HuH-7 (cell line): ENCODE results near the gene SLC25A21.
A peak's percentile ranks its signal among the peaks of the same experiment; 100 is the strongest.
"Not testable (repeated sequence)": the region's sequence is repeated elsewhere in the genome, so short reads cannot be mapped to it uniquely, and the experiment has no call there.

Experiments
- DNase-seq: peaks from one replicate; pipeline ENCODE4 v3.0.0; 2011; ENCODE audit warnings: low spot score

Gene SLC25A21

DNA sequence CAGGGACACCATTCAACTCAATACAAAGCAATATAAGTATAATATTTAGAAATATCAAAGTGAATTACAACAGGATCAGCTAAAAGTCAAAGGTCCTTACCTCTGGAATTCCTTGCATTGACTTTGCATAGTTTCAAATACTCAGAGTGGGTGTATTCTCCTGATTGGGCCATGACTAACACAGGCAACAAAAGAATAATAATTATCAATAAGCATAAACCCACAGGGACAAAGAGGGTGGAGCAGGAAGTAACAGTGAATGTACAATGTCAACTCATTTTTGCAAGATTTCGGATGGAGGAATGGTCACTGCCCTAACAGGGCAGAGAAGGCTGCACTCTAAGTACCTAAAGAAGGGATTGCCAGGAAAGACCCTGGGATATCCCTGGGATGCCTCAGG lies 303.3 kb downstream of the SLC25A21 start:
- DNase-seq = no peak

DNA sequence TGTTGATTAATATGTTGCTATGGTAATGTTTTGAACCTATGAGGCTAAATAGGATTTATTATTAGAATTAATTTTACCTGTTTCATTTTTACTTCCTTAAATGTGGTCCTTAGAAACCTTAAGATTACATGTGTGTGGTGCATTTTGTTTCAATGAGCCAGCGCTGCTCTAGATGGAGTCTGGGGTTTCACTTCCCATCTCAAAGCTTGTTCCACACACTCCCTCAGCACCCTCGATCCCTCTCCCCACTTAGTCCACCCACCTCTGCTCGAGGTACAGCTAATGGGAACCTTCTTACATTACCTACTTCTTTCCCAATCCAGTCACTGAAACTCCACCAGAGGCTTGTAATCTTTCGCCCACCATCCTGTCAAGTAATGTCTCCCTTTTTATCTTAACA lies 305.5 kb downstream of the SLC25A21 start:
- DNase-seq = no peak

DNA sequence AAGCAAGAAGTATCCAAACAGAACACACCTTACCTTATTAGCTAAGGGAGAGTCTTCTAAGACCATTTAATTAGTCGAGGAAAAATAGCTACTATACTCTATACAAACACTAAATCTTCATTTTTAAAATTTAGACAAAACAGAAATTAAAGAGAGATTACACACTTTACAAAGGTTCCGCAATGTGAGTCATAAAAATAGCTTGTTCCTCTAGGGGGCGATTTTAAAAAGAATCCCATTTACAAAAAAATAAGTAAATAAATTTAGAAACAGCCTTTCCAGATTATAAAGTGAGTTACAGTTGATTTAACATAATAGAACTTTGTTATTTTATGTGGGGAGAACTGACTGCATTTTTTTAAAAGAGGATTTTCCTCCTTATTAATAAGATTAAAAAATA lies 309.1 kb downstream of the SLC25A21 start:
- no peak for DNase-seq

DNA sequence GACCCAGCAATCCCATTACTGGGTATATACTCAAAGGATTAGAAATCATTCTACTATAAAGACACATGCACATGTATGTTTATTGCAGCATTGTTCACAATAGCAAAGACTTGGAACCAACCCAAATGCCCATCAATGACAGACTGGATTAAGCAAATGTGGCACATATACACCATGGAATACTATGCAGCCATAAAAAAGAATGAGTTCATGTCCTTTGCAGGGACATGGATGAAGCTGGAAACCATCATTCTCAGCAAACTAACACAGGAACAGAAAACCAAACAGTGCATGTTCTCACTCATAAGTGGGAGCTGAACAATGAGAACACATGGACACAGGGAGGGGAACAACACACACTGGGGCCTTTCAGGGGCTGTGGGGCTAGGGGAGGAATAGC lies 310.2 kb downstream of the SLC25A21 start:
- DNase-seq = not testable (repeated sequence)

DNA sequence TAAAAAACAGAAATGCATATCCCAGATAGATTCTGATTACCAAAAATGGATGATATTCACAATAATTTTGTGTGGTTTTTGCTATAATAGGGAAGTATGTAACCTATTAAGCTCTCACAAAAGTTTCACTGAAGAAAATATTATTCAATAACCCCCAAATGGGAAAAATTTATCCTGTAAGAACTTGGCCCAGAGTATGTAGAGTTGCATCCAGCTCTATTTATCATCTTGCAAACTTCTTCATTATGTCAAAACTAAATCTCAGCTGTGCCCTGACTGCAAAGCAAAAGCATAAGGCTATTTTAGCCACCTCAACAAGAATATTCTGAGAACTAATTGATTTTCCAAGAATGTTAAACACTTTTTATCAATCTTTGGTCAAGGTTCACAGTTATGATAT lies 311.6 kb downstream of the SLC25A21 start:
- DNase-seq = no peak

DNA sequence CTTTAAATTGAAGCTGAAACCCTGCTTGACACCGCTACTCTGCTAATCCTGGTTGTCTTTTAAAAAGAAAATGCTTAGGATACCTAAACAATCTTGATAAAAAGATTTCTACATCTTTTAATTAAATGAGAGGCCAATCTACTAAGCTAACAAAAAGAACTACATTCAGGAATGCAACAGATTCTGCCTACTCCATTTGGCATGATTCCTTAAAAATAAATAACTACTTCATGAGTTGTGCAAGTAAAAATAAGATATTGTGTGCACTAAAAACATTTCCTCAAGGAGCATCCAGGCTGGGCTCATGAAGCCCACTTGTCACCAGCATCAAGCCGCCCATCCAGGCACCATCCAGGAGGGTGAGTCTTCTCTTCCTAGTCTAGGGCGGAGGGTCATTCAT lies 313.3 kb downstream of the SLC25A21 start:
- no peak for DNase-seq

DNA sequence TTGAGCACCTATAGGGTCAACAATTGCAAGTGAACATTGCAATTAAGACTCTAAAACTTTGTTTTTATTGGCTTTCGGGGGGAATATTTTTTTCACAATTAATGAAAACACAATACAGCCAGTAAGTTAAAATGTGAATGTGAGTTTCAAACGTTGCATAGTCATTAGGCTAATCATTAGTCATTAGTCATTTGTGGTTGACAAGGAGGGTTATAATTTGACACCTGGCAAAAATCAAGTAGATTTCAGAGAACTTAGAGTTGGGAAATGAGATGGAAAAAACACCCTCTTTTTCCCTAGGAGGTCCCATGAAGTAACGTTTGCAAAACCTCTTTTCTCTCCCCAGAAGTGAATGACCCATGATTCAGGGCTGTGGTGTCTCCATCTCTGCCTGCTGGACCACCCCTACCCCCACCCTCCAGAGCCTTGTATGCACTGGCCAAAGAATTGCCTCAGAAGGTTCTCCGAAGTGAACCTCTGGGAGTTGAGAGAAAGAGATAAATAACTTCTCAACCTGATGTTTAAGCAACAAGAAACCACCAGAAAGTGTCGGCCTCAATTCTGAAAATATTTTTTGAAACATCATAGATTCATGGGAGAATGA lies 314.5 kb downstream of the SLC25A21 start:
- no peak for DNase-seq

DNA sequence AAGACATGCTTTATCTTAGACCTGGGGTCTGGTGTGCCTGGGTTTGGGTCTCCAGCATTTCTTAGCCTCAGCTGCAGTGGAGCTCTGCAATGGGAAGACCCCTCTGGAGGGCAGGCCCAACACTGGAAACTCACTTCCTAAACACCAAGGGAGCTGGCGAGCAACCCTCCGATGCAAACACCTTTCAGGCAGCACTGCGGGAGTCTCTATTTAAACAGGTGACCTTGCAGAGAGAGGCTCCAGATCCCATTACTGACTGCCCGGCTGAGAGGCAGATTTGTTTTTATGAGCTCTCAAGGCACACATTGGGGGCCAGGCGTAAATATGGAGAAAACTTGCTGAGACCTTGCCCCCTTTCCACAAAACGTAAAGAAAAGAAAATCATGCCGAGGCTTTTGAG lies 315.3 kb downstream of the SLC25A21 start:
- no peak for DNase-seq

DNA sequence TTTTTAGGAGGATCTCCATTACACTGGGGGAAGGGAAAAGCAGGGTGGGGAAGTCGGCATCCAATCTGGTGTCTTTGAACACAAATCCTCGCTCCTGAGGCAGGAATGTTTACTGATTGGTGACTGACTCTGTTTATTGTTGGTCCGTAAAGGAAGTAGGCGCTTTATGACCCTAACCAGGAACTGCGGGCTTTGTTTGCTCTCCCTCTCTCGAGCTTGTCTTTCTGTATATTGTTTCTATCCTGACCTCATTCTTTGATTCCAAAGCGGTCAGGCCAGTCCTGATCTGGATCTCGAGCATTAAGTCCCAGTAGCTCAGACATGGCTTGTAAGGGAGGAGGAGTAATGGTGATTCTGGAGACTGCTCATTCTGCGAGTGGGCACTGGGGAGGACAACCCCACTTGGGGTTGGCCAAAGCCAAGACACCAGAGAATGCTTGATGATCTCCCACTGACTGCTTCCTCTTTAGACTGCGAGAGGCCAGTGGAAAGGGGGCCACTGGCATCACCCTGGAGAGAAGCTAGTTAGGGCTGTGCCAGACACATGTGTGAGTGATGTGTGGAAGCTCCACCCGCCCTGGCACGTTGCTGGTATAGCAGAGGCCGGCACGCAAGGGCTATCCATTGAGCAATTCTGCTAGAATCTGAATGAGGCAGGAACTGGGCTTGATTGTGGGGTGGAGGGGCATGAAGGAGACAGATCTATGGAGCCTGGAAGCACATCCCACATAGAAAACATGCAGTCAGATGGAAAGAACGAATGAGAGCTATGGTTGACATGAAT lies 316.1 kb downstream of the SLC25A21 start:
- DNase-seq = peak; percentile 28

DNA sequence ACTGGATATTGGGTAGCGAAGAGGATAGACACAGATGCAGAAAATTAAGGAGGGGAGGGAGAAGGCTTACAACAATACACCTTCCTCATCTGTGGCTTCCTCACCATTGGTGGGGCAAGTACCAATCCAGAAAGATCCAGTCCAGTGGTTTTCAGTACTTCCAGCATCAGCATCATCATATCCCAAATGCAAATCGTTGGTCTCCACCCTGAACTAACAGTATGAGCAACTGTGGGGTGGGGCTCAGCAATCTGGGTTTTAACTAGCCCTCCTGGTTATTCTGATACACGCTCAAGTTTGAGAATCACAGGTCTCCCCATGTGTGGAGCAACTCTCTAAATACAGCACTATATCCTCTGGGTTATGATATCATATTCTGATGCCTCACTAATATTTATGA lies 317.0 kb downstream of the SLC25A21 start:
- DNase-seq = no peak

DNA sequence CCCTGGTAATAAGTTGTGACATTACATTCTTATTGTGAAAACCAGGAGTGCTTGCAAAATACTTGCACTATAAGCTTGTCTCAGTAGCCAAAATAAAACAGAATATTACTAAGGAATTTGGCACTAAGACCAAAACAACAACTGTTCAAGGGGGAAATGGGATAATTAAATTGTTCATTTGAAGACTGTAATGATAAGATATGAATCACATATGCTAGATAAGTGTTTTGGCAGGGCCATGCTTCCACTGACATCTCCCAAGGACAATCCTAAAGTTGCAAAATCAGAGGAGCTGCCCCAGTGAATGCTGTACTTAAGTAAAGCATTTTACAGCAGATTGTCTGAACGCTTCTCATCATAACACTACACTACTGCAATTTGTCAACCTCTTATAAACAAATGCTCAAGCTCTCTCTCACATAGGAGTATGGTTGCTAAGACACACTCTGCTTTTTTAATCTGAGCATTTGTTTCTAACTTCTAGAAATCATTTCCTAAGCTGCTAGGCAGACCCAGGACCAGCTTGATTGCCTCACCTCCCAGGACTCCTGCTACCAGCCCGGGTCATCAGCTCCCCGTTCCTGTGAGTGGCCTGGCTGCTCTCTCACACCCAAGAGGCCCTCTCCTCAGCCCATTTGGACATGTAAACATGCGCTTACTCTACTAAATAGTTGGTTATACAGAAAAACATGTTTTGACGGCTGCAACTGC lies 319.3 kb downstream of the SLC25A21 start:
- peak; percentile 13 for DNase-seq

DNA sequence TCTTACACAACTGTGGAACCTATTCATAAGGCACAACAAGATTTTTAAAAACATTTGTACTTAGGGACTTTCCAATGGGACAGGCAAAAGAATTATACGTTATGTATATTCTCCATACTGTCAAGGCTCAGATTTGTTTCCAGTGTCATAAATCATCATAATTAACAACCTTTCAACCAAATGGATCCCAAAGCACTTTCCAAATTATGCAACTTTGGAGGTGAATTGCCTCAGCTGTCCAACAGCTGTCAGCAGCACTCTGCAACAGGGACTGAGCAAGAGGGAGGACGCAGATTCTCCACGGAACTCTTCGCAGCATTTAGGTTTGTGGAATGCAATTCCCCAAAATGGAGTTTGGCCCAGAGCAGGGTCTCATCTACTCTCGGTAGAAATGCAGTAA lies 324.2 kb downstream of the SLC25A21 start:
- no peak for DNase-seq

DNA sequence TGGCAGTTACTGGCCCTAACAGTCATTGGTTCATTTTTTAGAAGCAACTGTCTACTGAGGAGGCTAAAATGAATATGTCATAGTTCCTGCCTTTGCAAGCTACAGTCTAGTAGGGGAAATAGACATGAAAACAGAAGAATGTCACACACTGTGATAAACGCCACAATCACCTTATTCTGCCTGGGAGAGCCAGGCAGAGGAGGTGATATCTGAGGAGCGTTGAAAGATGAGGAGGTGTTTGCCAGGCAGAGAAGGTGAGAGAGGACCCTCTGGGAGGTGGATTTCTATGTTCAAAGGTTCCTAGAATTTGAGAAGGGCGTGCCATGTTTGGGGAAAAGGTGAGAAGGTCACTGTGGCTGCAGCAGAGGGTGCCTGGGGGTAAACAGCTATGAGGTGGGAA lies 325.0 kb downstream of the SLC25A21 start:
- no peak for DNase-seq

DNA sequence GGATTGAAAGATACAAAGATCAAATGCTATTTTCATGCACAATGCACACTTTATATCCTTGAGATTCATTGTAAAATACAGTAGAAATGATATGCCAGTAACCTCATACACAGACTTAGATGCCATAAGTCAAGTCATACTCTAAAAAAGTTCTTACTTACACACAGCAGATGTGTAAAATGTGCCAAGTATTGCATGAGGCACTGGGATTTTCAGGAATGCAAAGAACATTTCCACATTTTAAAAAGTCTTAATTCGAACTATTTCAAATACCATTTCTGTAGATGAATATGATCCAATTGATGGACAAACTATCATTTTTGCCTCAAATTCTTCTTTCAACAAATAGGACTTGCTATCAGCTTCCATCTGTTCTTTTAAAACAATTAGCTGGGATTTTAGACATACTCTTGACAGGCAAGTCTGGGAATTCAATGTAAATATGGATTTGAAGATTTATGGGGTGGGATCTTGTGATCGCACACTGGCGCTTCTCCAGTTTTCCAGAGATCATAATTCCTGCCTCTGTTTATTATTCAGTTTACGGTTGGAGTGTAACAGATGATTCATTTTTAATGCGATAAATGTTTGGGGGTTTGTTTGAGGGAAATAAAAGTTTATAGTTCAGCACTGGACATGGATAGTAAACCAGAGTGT lies 326.9 kb downstream of the SLC25A21 start:
- DNase-seq = no peak

DNA sequence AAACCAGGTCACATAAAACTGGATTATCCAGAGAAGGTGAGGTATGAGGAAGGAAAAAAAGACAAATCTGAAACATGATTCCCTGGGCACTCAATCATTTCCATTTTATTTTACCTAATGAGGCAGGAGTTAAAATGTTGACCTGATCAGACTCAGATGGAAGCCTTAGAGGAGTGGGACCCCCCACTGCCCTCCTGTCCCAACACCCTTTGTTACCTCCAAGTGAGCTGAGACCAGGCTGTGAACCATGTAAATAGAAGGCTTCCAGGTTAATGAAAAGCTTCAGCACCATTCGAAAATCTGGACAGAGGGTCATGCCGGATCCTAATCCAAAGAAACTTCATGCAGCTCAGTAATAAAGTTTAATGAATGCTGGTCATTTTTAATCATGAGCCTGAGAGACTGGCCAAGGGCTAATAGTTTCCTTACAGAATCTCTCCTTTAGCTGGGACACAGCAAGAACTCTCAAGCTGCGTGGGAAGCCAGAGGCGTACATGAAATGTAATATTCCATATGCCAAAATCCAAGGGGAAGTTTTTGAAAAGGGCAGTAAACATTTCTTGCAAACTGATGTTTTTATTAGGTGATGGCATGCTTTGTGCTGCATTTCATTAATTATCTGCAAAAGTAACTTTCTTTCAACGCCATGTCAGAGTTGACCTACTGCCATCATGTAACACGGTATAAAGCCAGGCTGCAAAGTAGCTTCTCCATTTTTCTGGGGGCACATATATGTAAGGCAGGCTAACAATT lies 327.8 kb downstream of the SLC25A21 start:
- no peak for DNase-seq

DNA sequence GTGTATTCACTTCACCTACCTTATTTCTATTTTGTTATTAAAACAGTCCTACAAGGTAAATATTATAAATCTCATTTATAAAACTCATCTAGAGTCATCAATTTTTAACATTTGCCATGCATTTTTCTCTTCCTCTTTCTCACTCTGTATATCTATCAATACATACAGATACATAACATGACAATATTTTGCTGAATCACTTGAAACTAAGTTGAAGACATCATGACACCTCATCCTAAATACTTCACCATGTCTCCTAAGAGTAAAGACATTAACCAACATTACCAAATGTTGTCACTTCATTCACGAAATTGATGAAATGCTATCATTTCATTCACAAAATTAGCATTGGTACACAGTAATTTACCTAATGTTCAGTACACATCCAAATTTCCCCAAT lies 329.0 kb downstream of the SLC25A21 start:
- DNase-seq = no peak

DNA sequence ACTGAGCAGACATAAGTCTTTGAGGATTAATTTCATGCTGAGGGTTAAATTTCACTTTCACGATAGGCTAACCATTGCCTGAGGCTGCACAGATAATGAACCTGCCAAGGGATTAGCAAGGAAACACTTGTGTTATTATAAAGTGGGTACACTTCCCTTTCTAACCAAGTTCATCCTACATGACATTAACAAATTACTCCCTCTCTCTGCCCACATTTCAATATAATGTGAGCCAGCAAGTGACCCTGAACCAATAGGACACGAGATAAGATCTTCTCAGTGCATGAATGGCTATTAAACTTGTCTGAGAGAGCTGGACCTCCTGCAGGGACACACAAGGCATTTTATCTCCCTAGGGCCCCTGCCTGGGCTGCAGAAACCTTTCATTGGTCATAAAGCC lies 337.3 kb downstream of the SLC25A21 start:
- DNase-seq = no peak

DNA sequence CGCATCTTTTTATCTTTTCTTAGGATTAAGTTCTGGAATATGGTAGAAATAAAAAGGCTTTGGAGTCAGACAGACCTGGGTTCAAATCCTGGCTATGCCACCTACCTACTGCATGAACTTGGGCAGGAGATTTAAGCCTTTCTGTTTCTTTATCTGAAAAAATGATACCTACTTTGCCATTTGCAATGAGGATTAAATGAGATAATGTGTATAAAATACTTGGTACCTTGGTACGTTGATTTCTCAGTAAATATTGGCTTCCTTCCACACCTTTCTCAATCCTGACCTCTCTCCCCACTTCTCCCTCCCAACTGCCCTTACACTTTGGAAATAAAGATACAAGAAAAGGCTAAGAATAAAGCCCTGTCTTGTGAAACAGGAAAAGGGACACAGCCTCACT lies 338.1 kb downstream of the SLC25A21 start:
- no peak for DNase-seq

DNA sequence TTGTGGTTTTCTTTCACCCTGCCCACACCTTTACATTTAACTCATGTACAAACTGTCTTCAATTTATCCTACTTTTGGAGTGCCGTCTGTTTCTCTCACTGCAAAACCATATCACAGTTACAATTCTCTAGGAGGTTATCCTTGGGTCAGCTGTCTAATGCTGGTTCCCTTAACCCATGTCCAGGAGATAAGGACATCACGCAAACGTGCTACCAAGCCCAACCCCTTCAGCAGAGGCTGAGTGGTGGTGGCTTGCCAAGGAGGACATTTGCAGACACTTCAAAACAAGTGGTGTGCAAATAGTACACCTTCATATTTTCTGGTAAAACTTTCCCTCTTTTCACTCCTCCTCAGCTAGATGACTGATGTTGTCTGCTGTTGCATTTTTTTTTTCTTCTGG lies 342.9 kb downstream of the SLC25A21 start:
- DNase-seq = no peak

DNA sequence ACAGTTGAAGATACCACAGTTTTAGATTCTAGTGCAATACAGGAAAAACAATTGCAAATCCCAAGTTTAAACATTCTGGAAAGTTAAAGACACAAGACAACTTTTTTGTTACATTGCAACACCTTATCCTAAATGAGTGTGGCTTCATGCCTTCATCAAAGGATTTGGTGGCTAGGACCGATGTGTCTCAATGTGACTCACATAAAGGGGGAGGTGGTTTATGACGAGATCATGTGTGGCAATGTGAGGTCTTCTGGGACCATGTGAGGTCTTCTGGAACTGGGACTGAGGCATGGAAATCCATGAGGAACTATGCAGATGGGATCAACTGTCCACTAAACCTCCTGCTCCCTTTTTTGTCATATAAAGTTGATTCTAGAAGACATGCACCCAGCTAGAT lies 344.5 kb downstream of the SLC25A21 start:
- no peak for DNase-seq

DNA sequence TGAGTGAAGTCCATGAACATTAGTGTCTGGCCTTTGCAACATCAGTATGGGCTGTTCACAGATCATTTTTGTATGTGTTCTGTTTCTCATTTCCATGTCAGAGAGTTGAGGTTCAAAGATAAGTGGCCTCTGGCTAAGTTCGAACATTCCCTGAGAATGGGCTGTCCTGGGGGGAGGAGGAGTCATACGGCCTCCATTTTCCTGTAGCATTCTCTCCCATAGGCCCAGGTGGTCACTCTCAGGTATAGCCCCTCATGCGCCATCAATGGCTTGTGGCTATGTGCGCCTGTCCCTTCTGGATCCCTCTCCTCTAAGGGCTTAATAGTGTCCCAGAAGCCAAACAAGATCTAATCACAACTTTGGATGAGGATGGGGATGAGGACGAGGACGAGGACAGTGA lies 345.8 kb downstream of the SLC25A21 start:
- no peak for DNase-seq

DNA sequence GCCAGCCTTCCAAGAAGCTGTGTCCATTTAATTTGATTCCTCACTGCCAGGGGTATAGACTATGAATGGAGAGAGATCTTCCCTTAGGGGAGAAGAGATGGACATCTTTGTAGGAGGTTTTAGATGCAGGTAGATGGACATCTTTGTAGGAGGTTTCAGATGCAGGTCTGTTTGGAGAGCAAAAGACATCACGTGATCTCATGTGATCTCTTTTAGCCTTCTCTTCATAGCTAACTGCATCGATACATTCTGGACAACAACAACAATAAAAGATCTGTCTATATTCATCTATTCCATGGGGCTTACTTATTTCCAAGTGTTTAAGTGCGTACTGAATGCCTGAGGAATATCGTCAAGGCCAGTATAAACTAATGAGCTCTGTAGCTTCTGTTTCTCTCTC lies 347.6 kb downstream of the SLC25A21 start:
- no peak for DNase-seq
